SK-N-SH treated with all-trans-retinoic acid at 6 μM for 48 hours (cell line): ENCODE measurements around the gene DCAF16.

Source experiments
- ATAC-seq: fragments of 200-7000 bp; cut with Tn5 transposase; 3 replicates; pipeline ENCODE4 v1.9.1; 2020; ENCODE audit warnings: mild to moderate bottlenecking, moderate library complexity
- ARNTL ChIP-seq: fragments of 450-650 bp; formaldehyde crosslinking; IDR thresholded peaks from 2 replicates; pipeline ENCODE4 v1.5.0; 2020; ENCODE audit warnings: low read depth, mild to moderate bottlenecking, moderate library complexity, borderline replicate concordance
- BACH2 ChIP-seq: fragments of 250-450 bp; sonication (Bioruptor Pico); IDR thresholded peaks from 2 replicates; pipeline ENCODE4 v1.9.0; 2021; ENCODE audit warnings: mild to moderate bottlenecking, borderline replicate concordance
- CREB5 ChIP-seq: fragments of 250-450 bp; sonication (Bioruptor Pico); IDR thresholded peaks from 2 replicates; pipeline ENCODE4 v1.5.1; 2020; ENCODE audit warnings: low read depth, mild to moderate bottlenecking, moderate library complexity
- CSDC2 ChIP-seq: fragments of 250-450 bp; sonication (Bioruptor Pico); IDR thresholded peaks from 2 replicates; pipeline ENCODE4 v1.5.0; 2020; ENCODE audit warnings: mild to moderate bottlenecking, moderate library complexity
- CSRNP3 ChIP-seq: fragments of 250-450 bp; sonication (Bioruptor Pico); IDR thresholded peaks from 2 replicates; pipeline ENCODE4 v1.5.1; 2021; ENCODE audit warnings: mild to moderate bottlenecking, moderate library complexity
- ESRRG ChIP-seq: fragments of 250-450 bp; sonication (Bioruptor Pico); IDR thresholded peaks from 2 replicates; pipeline ENCODE4 v1.6.1; 2021; ENCODE audit warnings: mild to moderate bottlenecking
- GLIS3 ChIP-seq: fragments of 250-450 bp; sonication (Bioruptor Pico); IDR thresholded peaks from 2 replicates; pipeline ENCODE4 v1.5.0; 2020; ENCODE audit warnings: mild to moderate bottlenecking, moderate library complexity
- ISL1 ChIP-seq: fragments of 250-450 bp; sonication (Bioruptor Pico); IDR thresholded peaks from 2 replicates; pipeline ENCODE4 v2.1.2; 2022; ENCODE audit warnings: mild to moderate bottlenecking, moderate library complexity
- OSR1 ChIP-seq: fragments of 250-450 bp; sonication (Bioruptor Pico); IDR thresholded peaks from 2 replicates; pipeline ENCODE4 v1.8.0; 2022; ENCODE audit warnings: moderate library complexity, mild to moderate bottlenecking, inconsistent platforms
- PATZ1 ChIP-seq: fragments of 250-450 bp; sonication (Bioruptor Pico); IDR thresholded peaks from 2 replicates; pipeline ENCODE4 v1.8.0; 2020; ENCODE audit warnings: mild to moderate bottlenecking, moderate library complexity, borderline replicate concordance
- PPARA ChIP-seq: fragments of 250-450 bp; sonication (Bioruptor Pico); IDR thresholded peaks from 2 replicates; pipeline ENCODE4 v1.5.0; 2020; ENCODE audit warnings: mild to moderate bottlenecking, borderline replicate concordance
- SNAI2 ChIP-seq: fragments of 250-450 bp; sonication (Bioruptor Pico); IDR thresholded peaks from 2 replicates; pipeline ENCODE4 v1.5.0; 2020; ENCODE audit warnings: mild to moderate bottlenecking, moderate library complexity
- TOX ChIP-seq: fragments of 250-450 bp; sonication (Bioruptor Pico); IDR thresholded peaks from 2 replicates; pipeline ENCODE4 v1.8.0; 2021; ENCODE audit warnings: mild to moderate bottlenecking, moderate library complexity, borderline replicate concordance
- TSHZ2 ChIP-seq: fragments of 250-450 bp; sonication (Bioruptor Pico); IDR thresholded peaks from 2 replicates; pipeline ENCODE4 v1.5.0; 2020; ENCODE audit warnings: mild to moderate bottlenecking, moderate library complexity
- ZC3H10 ChIP-seq: fragments of 250-450 bp; sonication (Bioruptor Pico); IDR thresholded peaks from 2 replicates; pipeline ENCODE4 v1.5.1; 2021; ENCODE audit warnings: mild to moderate bottlenecking, moderate library complexity
- ZNF565 ChIP-seq: fragments of 450-650 bp; formaldehyde crosslinking; conservative IDR thresholded peaks from 2 replicates; pipeline ENCODE4 v1.5.0; 2020; ENCODE audit warnings: low read depth, mild to moderate bottlenecking, moderate library complexity
- ZNF70 ChIP-seq: fragments of 450-650 bp; formaldehyde crosslinking; IDR thresholded peaks from 2 replicates; pipeline ENCODE4 v1.5.0; 2020; ENCODE audit warnings: mild to moderate bottlenecking, moderate library complexity
- ZNF8 ChIP-seq: fragments of 450-650 bp; formaldehyde crosslinking; IDR thresholded peaks from 2 replicates; pipeline ENCODE4 v1.5.0; 2020; ENCODE audit warnings: mild to moderate bottlenecking, moderate library complexity

DCAF16 gene

GRCh38 chr4:17760626-17761025 is 49.9 kb downstream of the DCAF16 start:
- no peak for TF ChIP-seq GLIS3 (CRISPR knock-in tag)
- no peak for TF ChIP-seq TSHZ2 (CRISPR knock-in tag)
- no peak for TF ChIP-seq TOX (CRISPR knock-in tag)
- no peak for TF ChIP-seq CREB5
- no peak for ATAC-seq

GRCh38 chr4:17758485-17758884 is 52.1 kb downstream of the DCAF16 start:
- no peak for ATAC-seq
- TF ChIP-seq PATZ1 = no peak
- TF ChIP-seq ESRRG (CRISPR knock-in tag) = no peak
- no peak for TF ChIP-seq ARNTL (CRISPR knock-in tag)
- no peak for TF ChIP-seq ISL1 (CRISPR knock-in tag)
- no peak for TF ChIP-seq BACH2 (CRISPR knock-in tag)

- TF ChIP-seq TOX (CRISPR knock-in tag) (no peak), OSR1 (CRISPR knock-in tag) (no peak), ISL1 (CRISPR knock-in tag) (no peak), PPARA (CRISPR knock-in tag) (no peak), BACH2 (CRISPR knock-in tag) (no peak), ESRRG (CRISPR knock-in tag) (no peak), ARNTL (CRISPR knock-in tag) (no peak), PATZ1 (no peak), ZC3H10 (CRISPR knock-in tag) (no peak), SNAI2 (CRISPR knock-in tag) (no peak), CSRNP3 (CRISPR knock-in tag) (no peak), ZNF8 (CRISPR knock-in tag) (no peak), CREB5 (no peak), CSDC2 (CRISPR knock-in tag) (no peak), ZNF70 (CRISPR knock-in tag) (no peak), ZNF565 (CRISPR knock-in tag) (no peak)
- no peak for ATAC-seq
These were observed 52.9 kb downstream of the DCAF16 start for GRCh38 chr4:17757621-17758020.
